Effector CD4-positive, alpha-beta T cell (primary cell): Measurements from ENCODE around the gene CCDC172. TPM values are rescaled to one million over a fixed set of nuclear protein-coding genes. Genes with fewer than 3 reads are reported as not detected.

Experiments used
- DNase-seq: peaks from one replicate; pipeline ENCODE4 v3.0.0-alpha.2; 2020
- total RNA-seq: gene quantifications from one replicate; lab custom pipeline; 2026; lab: John Stamatoyannopoulos, UW

The CCDC172 gene
- total RNA-seq: not detected

DNA sequence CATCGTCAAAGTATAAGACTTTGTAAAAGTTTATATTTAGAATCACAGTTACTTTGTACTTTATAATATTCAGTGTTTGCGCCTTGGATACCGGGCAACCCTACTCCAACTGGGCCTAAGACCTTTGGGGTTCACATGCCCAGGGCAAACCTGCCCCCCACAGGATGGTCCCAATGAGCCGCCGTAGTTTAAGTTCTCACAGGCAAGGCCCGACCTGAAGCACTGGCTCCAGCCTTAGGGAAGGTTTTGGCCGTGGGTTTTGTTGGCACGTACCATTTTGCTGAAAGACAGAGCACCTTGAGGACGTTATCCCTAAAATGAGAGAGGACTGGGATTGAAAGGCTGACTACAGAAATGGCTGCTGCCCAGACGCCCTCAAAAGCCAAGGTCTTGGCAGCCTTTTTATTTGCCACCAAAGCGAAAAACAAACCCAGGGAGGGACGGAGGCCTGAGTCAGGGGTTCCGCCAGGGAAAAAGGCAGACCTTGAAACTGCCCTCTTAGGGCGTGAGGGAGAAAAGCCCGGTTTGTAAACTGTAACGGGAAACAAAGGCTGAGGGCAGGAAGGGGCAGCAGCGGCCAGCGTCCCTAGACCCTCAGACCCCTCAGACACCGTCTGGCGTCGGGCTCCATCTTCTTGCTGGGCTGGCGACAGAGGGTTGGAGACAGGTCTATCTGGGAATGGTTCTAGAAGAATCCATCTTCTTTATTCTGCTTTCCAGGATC lies at the start of gene CCDC172:
Gene CCDC172 (plus strand): TSS at position 222 of the 724 bp plus-strand sequence. CDS start 564 bp downstream, outside the sequence.
- DNase-seq: no peak

GRCh38 chr10:116276981-116277380 lies 47.3 kb upstream of the CCDC172 start:
- DNase-seq: no peak

- DNase-seq: no peak
Measured at GRCh38 chr10:116278846-116279245, 45.4 kb upstream of the CCDC172 start.

GRCh38 chr10:116281775-116282174 lies 42.5 kb upstream of the CCDC172 start:
- DNase-seq: no peak

DNA sequence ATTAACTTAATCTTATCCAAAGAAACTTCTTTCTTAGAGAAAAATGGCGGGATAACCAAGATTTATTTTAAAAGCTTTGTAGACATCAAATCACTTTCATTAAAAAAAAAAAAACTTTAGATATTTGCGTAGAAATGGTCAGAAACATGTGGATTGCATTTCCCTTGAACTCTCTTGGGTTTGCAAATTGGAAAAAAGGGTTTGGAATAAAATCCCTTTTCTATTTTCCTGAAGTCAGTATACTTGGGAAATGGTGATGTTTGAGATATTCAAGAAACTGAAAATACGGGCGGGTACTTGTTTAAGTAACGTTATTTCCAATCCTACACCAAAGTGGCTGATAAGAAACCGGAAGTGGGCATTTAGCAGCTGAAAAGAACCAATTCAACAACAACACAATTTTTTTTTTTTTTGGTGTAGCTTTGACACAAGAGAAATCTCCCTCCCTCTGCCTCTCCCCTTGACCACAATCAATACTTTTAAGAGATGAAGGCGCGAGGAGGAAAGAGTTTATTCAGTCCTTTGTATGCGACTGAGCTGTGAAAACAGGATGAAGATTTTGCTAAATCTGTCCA lies 37.5 kb upstream of the CCDC172 start:
- no peak for DNase-seq

DNA sequence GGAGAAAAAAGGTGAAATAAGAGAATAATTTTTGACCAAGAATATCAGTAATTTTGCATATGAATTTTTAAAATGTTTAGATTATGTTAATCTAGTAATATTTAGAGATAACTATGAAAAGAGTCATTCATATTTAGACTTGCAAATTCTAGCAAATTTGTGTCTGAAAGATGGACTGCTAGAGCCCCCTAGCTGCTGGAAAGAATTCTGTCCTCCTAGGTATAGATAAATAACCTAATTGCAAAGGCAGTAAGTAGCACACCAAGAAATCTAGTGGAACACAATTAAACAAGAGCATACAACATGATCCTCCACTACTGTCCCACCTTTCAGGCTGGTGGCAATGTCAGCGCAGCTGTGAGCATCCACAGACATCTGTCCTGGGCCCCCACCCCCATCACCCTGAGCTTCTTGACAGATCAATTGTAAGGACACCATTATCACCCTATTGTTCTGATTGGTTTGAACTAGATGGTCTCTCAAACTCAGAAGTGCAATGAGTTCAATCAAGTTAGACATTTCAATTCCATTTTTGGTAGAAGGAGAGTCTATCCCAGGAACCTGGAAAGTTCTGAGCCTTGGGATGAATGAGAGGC lies 36.2 kb upstream of the CCDC172 start:
- no peak for DNase-seq

DNA sequence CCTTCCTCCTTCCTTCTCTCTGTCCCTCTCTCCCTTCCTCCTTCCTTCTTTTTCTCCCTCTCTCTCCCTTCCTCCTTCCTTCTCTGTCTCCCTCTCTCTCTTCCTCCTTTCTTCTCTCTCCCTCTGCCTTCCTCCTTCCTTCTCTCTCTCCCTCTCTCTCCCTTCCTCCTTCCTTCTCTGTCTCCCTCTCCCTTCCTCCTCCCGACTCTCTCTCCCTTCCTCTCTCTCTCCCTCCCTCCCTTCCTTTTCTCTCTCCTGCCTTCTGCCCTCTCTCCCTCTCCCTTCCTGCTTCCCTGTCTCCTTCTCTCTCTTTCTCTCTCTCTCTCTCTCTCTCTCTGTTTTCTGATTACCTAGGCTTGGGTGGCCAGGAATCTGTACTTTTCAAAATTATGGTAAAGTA lies 34.6 kb upstream of the CCDC172 start:
- DNase-seq: no peak

GRCh38 chr10:116292493-116292892 lies 31.8 kb upstream of the CCDC172 start:
- DNase-seq: no peak

GRCh38 chr10:116296291-116296721 lies 27.9 kb upstream of the CCDC172 start:
- no peak for DNase-seq

- DNase-seq: no peak
Measured at GRCh38 chr10:116298586-116298985, 25.7 kb upstream of the CCDC172 start.

GRCh38 chr10:116300542-116300941 lies 23.7 kb upstream of the CCDC172 start:
- no peak for DNase-seq

DNA sequence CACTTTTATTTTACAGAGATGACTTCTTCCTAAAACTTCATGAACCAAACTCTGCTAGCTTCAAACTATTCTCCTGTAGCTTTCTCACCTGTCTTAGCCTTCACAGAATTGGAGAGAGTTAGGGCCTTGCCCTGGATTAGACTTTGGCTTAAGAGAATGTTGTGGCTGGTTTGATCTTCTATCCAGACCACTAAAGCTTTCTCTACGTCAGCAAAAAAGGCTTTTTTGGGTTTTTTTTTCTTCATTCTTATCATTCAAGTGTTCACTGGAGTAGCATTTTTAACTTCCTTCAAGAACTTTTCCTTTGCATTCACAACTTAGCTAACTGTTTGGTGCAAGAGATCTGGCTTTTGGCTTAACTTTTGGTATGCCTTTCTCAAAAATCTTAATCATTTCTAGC lies 19.3 kb upstream of the CCDC172 start:
- no peak for DNase-seq

GRCh38 chr10:116306847-116307246 lies 17.4 kb upstream of the CCDC172 start:
- no peak for DNase-seq

- DNase-seq: no peak
Measured at GRCh38 chr10:116307455-116307854, 16.8 kb upstream of the CCDC172 start.

- no peak for DNase-seq
Measured at GRCh38 chr10:116311016-116311415, 13.2 kb upstream of the CCDC172 start.

DNA sequence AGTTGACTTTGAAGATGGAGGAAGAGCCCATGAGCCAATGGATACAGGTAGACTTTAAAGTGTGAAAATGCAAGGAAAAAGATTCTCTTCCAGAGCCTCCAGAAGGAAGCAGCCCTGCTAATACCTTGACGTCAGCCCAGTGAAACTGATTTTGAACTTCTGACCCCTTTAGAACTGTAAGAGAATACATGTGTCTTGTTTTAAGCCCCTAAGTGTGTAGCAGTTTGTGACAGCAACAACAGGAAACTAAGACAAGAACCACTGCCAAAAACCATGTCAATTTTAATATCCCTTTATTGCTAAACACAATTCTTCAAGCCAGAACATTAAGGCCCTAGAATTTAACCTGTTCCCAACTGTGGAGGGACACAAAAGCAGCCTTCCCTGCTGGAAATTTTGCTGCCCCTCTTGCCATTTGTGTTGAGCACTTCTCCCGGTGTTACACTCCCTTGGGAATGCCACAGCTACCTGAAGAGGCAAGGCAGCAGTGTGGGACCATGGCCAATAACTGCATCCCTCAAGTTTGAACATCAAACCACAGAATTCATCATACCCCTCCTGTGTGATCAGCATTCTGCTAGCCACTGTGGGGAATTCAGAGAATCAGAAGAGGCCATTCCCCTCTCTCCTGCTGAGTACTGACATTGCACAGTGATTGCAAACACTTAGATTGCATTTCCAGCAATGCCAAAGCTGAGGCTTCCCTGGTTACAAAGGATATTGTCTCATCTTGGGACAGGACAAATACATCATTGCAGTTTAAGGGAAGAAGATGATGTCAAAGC lies 12.3 kb upstream of the CCDC172 start:
- no peak for DNase-seq

DNA sequence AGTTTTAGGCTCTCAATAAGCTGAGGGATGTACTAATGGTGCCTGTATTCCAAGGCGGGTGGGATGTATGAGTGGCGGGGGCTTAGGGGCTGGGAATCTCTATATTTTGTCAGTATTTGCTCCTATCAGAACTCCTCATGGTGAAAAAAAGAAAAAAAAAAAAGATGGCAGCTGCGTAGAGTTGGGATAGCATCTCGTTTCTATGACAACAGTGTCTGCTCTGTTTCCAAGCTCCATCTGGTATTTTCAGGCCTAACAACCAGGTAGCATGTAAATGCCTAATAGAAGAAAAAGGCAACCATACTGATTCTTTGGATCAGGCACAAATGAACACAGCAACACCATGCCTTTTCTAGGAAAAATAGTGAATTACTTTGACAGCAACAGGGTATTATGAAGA lies 11.7 kb upstream of the CCDC172 start:
- DNase-seq: no peak

GRCh38 chr10:116316503-116316902 lies 7.7 kb upstream of the CCDC172 start:
- DNase-seq: no peak

- no peak for DNase-seq
Measured at GRCh38 chr10:116324951-116325635, 845 bp downstream of the CCDC172 start.

DNA sequence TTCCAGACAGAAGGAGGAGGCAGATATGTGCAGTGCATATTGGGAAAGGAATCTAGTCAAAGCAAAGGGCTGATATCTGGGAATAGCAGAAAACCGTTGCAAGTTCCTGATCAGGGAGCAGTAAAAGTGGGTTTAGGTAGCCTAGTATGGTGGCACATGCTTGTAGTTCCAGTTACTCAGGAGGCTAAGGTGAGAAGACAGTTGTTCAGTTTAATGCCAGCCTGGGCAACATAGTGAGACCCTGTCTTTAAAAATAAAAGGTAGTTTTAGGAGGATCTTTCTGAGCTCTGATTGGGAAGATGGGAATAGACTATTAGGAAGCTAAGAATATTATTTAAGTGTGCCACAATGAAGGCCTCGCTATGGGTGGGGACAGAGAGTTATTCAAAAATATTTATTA lies 1.7 kb downstream of the CCDC172 start:
- DNase-seq: no peak

DNA sequence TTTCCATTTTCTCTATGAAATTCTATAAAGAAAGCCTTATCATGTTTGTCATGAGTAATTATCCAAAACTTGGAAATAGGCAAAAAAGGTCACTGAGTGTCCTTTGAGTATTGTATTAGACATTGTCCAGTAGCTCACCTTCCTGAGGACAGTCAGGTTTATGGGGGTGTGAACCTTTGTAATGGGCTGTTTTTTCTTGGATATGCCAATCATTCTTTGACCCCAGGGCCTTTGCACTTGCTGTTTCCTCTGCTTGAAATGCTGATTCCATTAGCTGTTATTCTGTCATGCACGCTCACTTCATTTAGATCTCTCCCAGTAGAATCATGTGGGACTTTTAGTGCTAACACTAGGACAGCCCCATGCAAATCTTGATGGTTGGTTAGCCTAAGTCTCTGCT lies 4.9 kb downstream of the CCDC172 start:
- no peak for DNase-seq

DNA sequence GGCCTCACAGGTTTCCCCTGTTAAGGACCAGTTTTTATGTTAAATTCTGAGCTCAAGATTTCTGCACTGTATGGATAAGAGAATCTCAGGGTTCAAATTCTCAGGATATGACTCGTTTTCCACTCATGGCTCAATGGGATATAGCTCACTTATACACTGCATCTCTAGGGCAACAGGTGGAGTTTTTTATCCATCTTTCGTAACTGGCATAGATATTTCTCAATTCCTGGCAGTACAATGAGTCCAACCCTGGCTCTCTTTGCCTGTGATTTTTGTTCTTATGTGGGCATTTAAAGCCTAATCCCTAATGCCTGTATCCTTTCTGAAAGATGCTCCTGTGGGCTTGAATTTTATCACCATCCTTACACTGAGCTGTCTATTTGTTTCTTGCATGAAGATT lies 7.6 kb downstream of the CCDC172 start:
- no peak for DNase-seq

GRCh38 chr10:116336866-116337265 lies 12.6 kb downstream of the CCDC172 start:
- DNase-seq: no peak
